Measurements from ENCODE around the gene OLFM1.

GRCh38 chr9:135039916-135040645, 47.4 kb upstream of the OLFM1 start:
- TF ChIP-seq POLR2A (IDR thresholded peaks at IDR 0.05) (no peak), CTCF (IDR thresholded peaks at IDR 0.05) (no peak)

Data from right lobe of liver (tissue), 4 donors.